Thoracic aorta (tissue), 2 donors: Measurements from ENCODE around the gene VRK2. TPM values are rescaled to one million over a fixed set of nuclear protein-coding genes. Genes with fewer than 3 reads are reported as not detected.
"Not testable (repeated sequence)": the region's sequence is repeated elsewhere in the genome, so short reads cannot be mapped to it uniquely, and the experiment has no call there.

ENCODE experiments used
- ATAC-seq: fragments of 150-250 bp; one replicate; pipeline ENCODE4 v1.8.0; 2017; ENCODE audit warnings: low read depth; ENCODE audit not compliant: insufficient number of reproducible peaks, low FRiP score
- DNase-seq: peaks from one replicate; pipeline ENCODE4 v3.0.0-alpha.2; 2020; ENCODE audit warnings: low spot score
- H3K27ac ChIP-seq, 2 donors: fragments of 200-600 bp; sonication (generic); 1 replicate in 1 of 2; 2 replicates in 1 of 2; pipeline ENCODE4 v1.5.1; 2016; ENCODE audit warnings: mild to moderate bottlenecking in 2 of 2, moderate library complexity in 2 of 2
- H3K27me3 ChIP-seq: fragments of 200-600 bp; sonication (generic); replicated peaks from 2 replicates; pipeline ENCODE4 v1.6.0; 2016; ENCODE audit warnings: mild to moderate bottlenecking; ENCODE audit not compliant: insufficient read depth
- H3K36me3 ChIP-seq: fragments of 200-600 bp; sonication (generic); one replicate; pipeline ENCODE4 v1.5.1; 2016
- H3K4me1 ChIP-seq, 2 donors: fragments of 200-600 bp; sonication (generic); 1 replicate in 1 of 2; 2 replicates in 1 of 2; pipeline versions ENCODE4 v1.5.1 to v1.6.0; 2016; ENCODE audit warnings: low read depth in 2 of 2, mild to moderate bottlenecking in 1 of 2; ENCODE audit not compliant: control insufficient read depth in 1 of 2
- H3K4me3 ChIP-seq: fragments of 200-600 bp; sonication (generic); 2 replicates; pipeline ENCODE4 v1.5.1; 2016; ENCODE audit warnings: mild to moderate bottlenecking
- H3K9me3 ChIP-seq: fragments of 200-600 bp; sonication (generic); 2 replicates; pipeline ENCODE4 v1.5.1; 2016
- CTCF ChIP-seq: fragments of 200-600 bp; sonication (generic); IDR thresholded peaks from one replicate; pipeline ENCODE4 v1.5.1; 2019; ENCODE audit warnings: antibody characterized with exemption
- total RNA-seq, 2 donors: library from RNA; depleted of rRNA; stranded (reverse); fragments of >200 nt; gene quantifications; one replicate each; pipeline versions ENCODE4 v1.1.0 to v1.2.3, GENCODE V29; 2016

The VRK2 gene
- total RNA-seq, 2 donors from 2014 or later = 13.3 to 23.3 TPM

- H3K36me3 ChIP-seq = peaks cover 6% of the 10 kb centered on the region
- H3K9me3 ChIP-seq = no peaks in the 10 kb centered on the region
- H3K4me3 ChIP-seq = no peak overlapping the region
- no peak for TF ChIP-seq CTCF
- H3K27ac ChIP-seq = no peak overlapping the region
- no peak for DNase-seq
- no peaks in the 10 kb centered on the region for H3K27me3 ChIP-seq
- no peaks in the 10 kb centered on the region for H3K4me1 ChIP-seq
- ATAC-seq = no peak
Measured at GRCh38 chr2:58156780-58157179, 110.2 kb downstream of the VRK2 start.

GRCh38 chr2:58157754-58158153 is 111.1 kb downstream of the VRK2 start:
- no peaks in the 10 kb centered on the region for H3K4me1 ChIP-seq
- H3K4me3 ChIP-seq = no peak overlapping the region
- no peaks in the 10 kb centered on the region for H3K9me3 ChIP-seq
- no peak overlapping the region for H3K27ac ChIP-seq
- H3K27me3 ChIP-seq = no peaks in the 10 kb centered on the region
- TF ChIP-seq CTCF = no peak
- peaks cover 6% of the 10 kb centered on the region for H3K36me3 ChIP-seq
- no peak for DNase-seq
- no peak for ATAC-seq

- Histone ChIP-seq H3K4me3 (no peak overlapping the region), H3K27ac (no peak overlapping the region), H3K4me1 (no peaks in the 10 kb centered on the region), H3K9me3 (no peaks in the 10 kb centered on the region), H3K27me3 (no peaks in the 10 kb centered on the region), H3K36me3 (peaks cover 6% of the 10 kb centered on the region)
- TF ChIP-seq CTCF = no peak
- no peak for DNase-seq
- ATAC-seq = no peak
Measured at GRCh38 chr2:58158481-58158880, 111.9 kb downstream of the VRK2 start.

GRCh38 chr2:58163913-58164312 is 117.3 kb downstream of the VRK2 start:
- no peak for DNase-seq
- TF ChIP-seq CTCF = no peak
- ATAC-seq = no peak
- Histone ChIP-seq H3K4me3 (no peak overlapping the region), H3K36me3 (peaks cover 6% of the 10 kb centered on the region), H3K9me3 (no peaks in the 10 kb centered on the region), H3K4me1 (no peaks in the 10 kb centered on the region), H3K27me3 (no peaks in the 10 kb centered on the region), H3K27ac (no peak overlapping the region)

GRCh38 chr2:58168130-58168529 is 121.5 kb downstream of the VRK2 start:
- not testable (repeated sequence) for ATAC-seq, H3K27ac ChIP-seq, H3K4me3 ChIP-seq, H3K4me1 ChIP-seq, DNase-seq, H3K27me3 ChIP-seq, H3K36me3 ChIP-seq, H3K9me3 ChIP-seq

- H3K9me3 ChIP-seq, H3K27me3 ChIP-seq, H3K27ac ChIP-seq, H3K4me1 ChIP-seq, ATAC-seq, H3K4me3 ChIP-seq, H3K36me3 ChIP-seq, DNase-seq: not testable (repeated sequence)
Measured at GRCh38 chr2:58169845-58170244, 123.2 kb downstream of the VRK2 start.

GRCh38 chr2:58170334-58170933 is 123.8 kb downstream of the VRK2 start:
- H3K36me3 ChIP-seq, H3K9me3 ChIP-seq, ATAC-seq, H3K4me1 ChIP-seq, H3K4me3 ChIP-seq, H3K27ac ChIP-seq, H3K27me3 ChIP-seq, DNase-seq: not testable (repeated sequence)

- not testable (repeated sequence) for H3K27ac ChIP-seq, H3K4me3 ChIP-seq, ATAC-seq, DNase-seq, H3K9me3 ChIP-seq, H3K4me1 ChIP-seq, H3K36me3 ChIP-seq, H3K27me3 ChIP-seq
Measured at GRCh38 chr2:58171831-58172230, 125.2 kb downstream of the VRK2 start.

- H3K36me3 ChIP-seq, ATAC-seq: not testable (repeated sequence)
Measured at GRCh38 chr2:58177187-58177586, 130.6 kb downstream of the VRK2 start.

More at GRCh38 chr2:58177187-58177586, 130.6 kb downstream of the VRK2 start:
- DNase-seq, H3K27me3 ChIP-seq, H3K4me3 ChIP-seq, H3K4me1 ChIP-seq, H3K27ac ChIP-seq, H3K9me3 ChIP-seq: not testable (repeated sequence)
